ENCODE measurements around the gene TTLL10.
"Not testable (repeated sequence)": the region's sequence is repeated elsewhere in the genome, so short reads cannot be mapped to it uniquely, and the experiment has no call there.

Gene TTLL10

DNA sequence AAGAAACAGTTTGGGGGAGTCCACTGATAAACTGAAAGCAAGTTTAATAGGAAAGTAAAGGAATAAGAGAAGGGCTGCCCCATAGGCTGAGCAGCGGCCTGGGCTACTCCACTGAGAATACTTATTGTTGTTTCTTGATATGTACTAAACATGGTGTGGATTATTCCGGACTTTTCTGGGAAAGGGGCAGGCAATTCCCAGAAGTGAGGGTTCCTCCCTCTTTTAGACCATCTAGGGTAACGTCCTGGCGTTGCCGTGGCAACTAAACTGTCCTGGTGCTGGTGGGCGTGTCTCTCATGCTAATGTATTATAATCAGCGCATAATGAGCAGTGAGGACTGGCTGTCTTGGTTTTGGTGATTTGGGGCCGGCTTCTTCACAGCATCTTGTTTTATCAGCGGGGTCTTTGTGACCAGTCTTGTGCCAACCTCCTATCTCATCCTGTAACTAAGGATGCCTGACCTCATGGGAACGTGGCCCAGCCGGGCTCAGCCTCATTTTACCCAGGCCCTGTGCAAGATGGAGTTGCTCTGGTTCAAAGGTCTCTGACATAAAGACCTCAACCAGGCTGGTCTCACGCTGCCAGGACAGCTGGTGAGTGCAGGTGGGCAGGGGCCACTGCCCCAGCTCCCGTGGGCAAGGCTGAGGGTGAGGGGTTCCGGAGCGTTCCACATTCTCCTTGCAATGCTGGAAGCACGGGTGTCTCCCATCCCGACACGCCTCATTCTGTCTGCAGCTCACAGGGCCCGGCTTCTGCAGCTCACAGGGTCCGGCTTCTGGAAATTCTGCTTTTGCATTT lies 38.1 kb upstream of the TTLL10 start:
- no peak for DNase-seq
- no peak overlapping the region for H3K4me3 Mint-ChIP-seq
- H3K9me3 Mint-ChIP-seq: no peaks in the 10 kb centered on the region
- H3K27me3 Mint-ChIP-seq: no peaks in the 10 kb centered on the region
- H3K4me1 Mint-ChIP-seq (ENCODE audit: low read depth): peaks cover 9% of the 10 kb centered on the region
- H3K36me3 Mint-ChIP-seq (ENCODE audit: low read depth): no peaks in the 10 kb centered on the region
- H3K27ac Mint-ChIP-seq: no peak overlapping the region

DNA sequence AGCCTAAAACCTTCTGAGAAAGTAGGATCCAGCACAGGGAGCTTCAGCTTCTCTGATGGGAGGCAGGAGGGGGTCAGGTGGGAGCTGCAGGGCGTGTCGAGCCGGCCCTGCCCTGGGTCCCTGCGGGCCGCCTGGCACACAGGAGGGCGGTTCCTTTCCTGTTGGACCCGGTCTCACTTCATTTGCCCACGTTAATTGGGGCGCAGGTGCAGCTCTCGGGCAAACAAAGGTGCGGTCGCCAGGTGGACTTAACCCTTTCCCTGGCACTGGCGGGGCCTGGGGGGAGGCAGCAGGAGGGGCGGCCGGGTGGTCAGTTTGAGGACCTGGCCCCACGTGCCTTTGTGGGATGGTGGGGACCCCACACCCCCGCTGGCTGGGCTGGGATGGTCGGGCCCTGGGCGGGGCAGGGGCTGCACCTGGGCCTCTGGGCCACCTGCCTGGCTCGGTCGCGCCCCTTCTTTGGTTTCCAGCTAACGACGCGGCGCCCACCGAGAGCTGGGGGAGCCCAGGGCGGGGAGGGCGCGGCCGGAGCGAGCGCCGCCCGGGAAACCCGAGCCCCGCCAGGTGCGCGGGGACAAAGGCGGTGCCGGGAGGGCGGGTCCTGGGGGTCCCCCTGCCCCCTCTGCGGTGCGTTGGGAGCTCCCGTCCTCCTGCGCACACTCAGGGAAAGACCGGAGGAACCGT lies 37.0 kb upstream of the TTLL10 start:
- Mint-ChIP-seq H3K27me3 (no peaks in the 10 kb centered on the region), H3K9me3 (no peaks in the 10 kb centered on the region), H3K4me3 (no peak overlapping the region), H3K27ac (no peak overlapping the region), H3K36me3 (ENCODE audit: low read depth) (no peaks in the 10 kb centered on the region), H3K4me1 (ENCODE audit: low read depth) (peaks cover 9% of the 10 kb centered on the region)
- DNase-seq: no peak

GRCh38 chr1:1137256-1138045 lies 36.2 kb upstream of the TTLL10 start:
- Mint-ChIP-seq H3K4me1 (ENCODE audit: low read depth) (peaks cover 13% of the 10 kb centered on the region), H3K27me3 (no peaks in the 10 kb centered on the region), H3K36me3 (ENCODE audit: low read depth) (no peaks in the 10 kb centered on the region), H3K4me3 (peak overlapping the region; percentile 54), H3K27ac (peak overlapping the region; percentile 91), H3K9me3 (no peaks in the 10 kb centered on the region)
- DNase-seq: peak; percentile 80

DNA sequence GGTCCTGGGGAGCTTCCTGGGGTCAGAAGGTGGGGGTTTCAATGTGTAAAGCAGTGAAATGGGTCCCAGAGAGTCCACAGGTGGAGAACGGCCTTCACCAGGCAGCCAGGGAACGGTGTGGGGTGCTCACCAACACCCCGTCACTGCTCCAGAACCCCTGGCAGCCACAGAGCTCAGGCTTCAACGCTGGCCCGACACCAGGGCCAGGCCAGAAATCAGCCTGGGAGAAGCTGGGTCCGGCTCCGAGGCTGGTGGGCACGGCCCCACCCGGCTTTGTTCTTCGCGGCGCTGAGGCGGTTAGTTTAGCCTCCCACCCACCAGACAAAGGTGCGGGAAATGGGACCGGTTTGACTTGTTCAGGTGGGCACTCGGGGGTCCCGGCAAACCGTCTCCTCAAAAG lies 33.0 kb upstream of the TTLL10 start:
- no peak for DNase-seq
- H3K9me3 Mint-ChIP-seq: no peaks in the 10 kb centered on the region
- no peaks in the 10 kb centered on the region for H3K27me3 Mint-ChIP-seq
- no peak overlapping the region for H3K27ac Mint-ChIP-seq
- no peaks in the 10 kb centered on the region for H3K36me3 Mint-ChIP-seq (ENCODE audit: low read depth)
- no peak overlapping the region for H3K4me3 Mint-ChIP-seq
- peaks cover 30% of the 10 kb centered on the region for H3K4me1 Mint-ChIP-seq (ENCODE audit: low read depth)

DNA sequence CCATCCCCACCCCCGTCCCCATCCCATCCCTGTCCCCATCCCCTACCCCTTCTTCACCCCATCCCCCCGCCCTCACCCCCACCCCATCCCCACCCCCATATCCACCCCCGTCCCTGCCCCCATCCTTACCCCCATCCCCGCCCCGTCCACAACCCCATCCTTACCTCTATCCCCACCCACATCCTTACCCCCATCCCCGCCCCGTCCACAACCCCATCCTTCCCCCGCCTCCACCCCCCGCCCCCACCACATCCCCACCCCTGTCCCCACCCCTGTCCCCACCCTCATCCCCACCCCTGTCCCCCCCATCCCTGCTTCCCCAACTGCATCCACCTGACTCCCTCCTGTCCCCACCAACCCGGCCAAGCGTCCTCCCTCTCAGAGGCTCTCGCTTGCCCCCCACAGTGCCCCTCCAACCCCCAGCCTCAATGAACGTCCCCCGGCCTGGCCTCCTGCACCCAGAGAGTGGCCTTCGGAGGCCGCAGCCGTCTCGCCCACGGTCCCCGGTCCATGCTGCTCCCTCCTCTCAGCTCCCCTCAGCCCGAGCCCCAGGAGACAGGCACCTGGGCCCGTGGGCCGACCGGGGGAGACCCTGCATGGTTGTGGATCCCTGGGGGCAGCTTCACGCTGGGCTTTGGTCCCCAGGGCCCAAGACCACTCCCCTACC lies 32.3 kb upstream of the TTLL10 start:
- H3K36me3 Mint-ChIP-seq (ENCODE audit: low read depth): no peaks in the 10 kb centered on the region
- no peaks in the 10 kb centered on the region for H3K9me3 Mint-ChIP-seq
- no peak overlapping the region for H3K4me3 Mint-ChIP-seq
- peaks cover 29% of the 10 kb centered on the region for H3K4me1 Mint-ChIP-seq (ENCODE audit: low read depth)
- H3K27me3 Mint-ChIP-seq: no peaks in the 10 kb centered on the region
- DNase-seq: no peak
- H3K27ac Mint-ChIP-seq: no peak overlapping the region

DNA sequence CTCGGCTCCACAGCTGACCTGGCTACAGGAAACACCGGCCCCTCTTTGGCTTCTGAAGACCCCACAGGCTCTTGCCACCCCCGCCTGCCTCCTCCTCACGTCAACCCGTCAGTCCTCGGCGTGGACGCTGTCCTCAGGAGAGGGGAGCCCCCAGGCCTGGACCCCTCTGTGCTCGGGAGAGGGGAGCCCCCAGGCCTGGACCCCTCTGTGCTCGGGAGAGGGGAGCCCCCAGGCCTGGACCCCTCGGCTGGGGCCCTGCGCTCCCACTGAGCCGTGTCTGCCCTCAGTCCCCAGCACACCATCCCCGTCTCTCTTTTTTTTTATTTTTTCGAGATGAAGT lies 31.8 kb upstream of the TTLL10 start:
- Mint-ChIP-seq H3K27me3 (no peaks in the 10 kb centered on the region), H3K4me3 (no peak overlapping the region), H3K4me1 (ENCODE audit: low read depth) (peaks cover 27% of the 10 kb centered on the region), H3K9me3 (no peaks in the 10 kb centered on the region), H3K36me3 (ENCODE audit: low read depth) (no peaks in the 10 kb centered on the region), H3K27ac (no peak overlapping the region)
- DNase-seq: no peak

- peak overlapping the region; percentile 57 for H3K27ac Mint-ChIP-seq
- H3K36me3 Mint-ChIP-seq (ENCODE audit: low read depth); H3K27me3 Mint-ChIP-seq; H3K4me3 Mint-ChIP-seq; H3K9me3 Mint-ChIP-seq; DNase-seq: not testable (repeated sequence)
- peaks cover 26% of the 10 kb centered on the region for H3K4me1 Mint-ChIP-seq (ENCODE audit: low read depth)
Observed at GRCh38 chr1:1142352-1142751, 31.3 kb upstream of the TTLL10 start.

DNA sequence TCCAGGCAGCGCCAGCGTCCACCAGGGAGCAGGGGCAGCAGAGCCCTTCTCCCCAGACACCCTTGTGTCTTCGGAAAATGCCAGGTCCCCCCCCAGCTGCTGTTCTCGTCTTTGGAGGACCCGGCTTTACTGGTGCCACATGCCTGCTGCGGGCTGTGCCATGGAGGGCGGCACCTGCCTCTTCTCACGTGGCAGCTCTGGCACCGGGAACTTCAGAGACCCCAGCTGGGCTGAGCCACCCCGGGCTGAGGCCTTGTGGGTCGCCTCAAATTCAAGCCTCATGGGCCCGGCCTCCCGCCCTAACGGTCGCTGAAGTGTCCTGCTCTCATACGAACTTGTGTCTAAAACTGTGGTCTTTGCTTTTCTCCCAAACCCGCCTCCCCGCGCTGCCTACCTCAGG lies 30.8 kb upstream of the TTLL10 start:
- peaks cover 22% of the 10 kb centered on the region for H3K4me1 Mint-ChIP-seq (ENCODE audit: low read depth)
- H3K27ac Mint-ChIP-seq: no peak overlapping the region
- H3K9me3 Mint-ChIP-seq: no peaks in the 10 kb centered on the region
- no peaks in the 10 kb centered on the region for H3K36me3 Mint-ChIP-seq (ENCODE audit: low read depth)
- no peak overlapping the region for H3K4me3 Mint-ChIP-seq
- no peaks in the 10 kb centered on the region for H3K27me3 Mint-ChIP-seq
- DNase-seq: no peak

GRCh38 chr1:1143636-1144035 lies 30.0 kb upstream of the TTLL10 start:
- no peak for DNase-seq
- no peaks in the 10 kb centered on the region for H3K36me3 Mint-ChIP-seq (ENCODE audit: low read depth)
- H3K27ac Mint-ChIP-seq: peak overlapping the region; percentile 90
- no peaks in the 10 kb centered on the region for H3K9me3 Mint-ChIP-seq
- peak overlapping the region; percentile 33 for H3K4me3 Mint-ChIP-seq
- H3K4me1 Mint-ChIP-seq (ENCODE audit: low read depth): peaks cover 21% of the 10 kb centered on the region
- no peaks in the 10 kb centered on the region for H3K27me3 Mint-ChIP-seq

- peak; percentile 79 for DNase-seq
- H3K27me3 Mint-ChIP-seq: no peaks in the 10 kb centered on the region
- no peaks in the 10 kb centered on the region for H3K36me3 Mint-ChIP-seq (ENCODE audit: low read depth)
- H3K4me1 Mint-ChIP-seq (ENCODE audit: low read depth): peaks cover 21% of the 10 kb centered on the region
- H3K9me3 Mint-ChIP-seq: no peaks in the 10 kb centered on the region
- peak overlapping the region; percentile 33 for H3K4me3 Mint-ChIP-seq
- peak overlapping the region; percentile 90 for H3K27ac Mint-ChIP-seq
Observed at GRCh38 chr1:1144122-1144842, 29.4 kb upstream of the TTLL10 start.

GRCh38 chr1:1144843-1145546 lies 28.7 kb upstream of the TTLL10 start:
- Mint-ChIP-seq H3K27me3 (no peaks in the 10 kb centered on the region), H3K36me3 (ENCODE audit: low read depth) (no peaks in the 10 kb centered on the region), H3K4me1 (ENCODE audit: low read depth) (peaks cover 21% of the 10 kb centered on the region), H3K9me3 (no peaks in the 10 kb centered on the region), H3K4me3 (no peak overlapping the region), H3K27ac (peak overlapping the region; percentile 72)
- DNase-seq: no peak

- Mint-ChIP-seq H3K27ac (peak overlapping the region; percentile 72), H3K27me3 (no peaks in the 10 kb centered on the region), H3K4me1 (ENCODE audit: low read depth) (peaks cover 21% of the 10 kb centered on the region), H3K4me3 (no peak overlapping the region), H3K9me3 (no peaks in the 10 kb centered on the region), H3K36me3 (ENCODE audit: low read depth) (no peaks in the 10 kb centered on the region)
- no peak for DNase-seq
Observed at GRCh38 chr1:1145547-1145914, 28.1 kb upstream of the TTLL10 start.

DNA sequence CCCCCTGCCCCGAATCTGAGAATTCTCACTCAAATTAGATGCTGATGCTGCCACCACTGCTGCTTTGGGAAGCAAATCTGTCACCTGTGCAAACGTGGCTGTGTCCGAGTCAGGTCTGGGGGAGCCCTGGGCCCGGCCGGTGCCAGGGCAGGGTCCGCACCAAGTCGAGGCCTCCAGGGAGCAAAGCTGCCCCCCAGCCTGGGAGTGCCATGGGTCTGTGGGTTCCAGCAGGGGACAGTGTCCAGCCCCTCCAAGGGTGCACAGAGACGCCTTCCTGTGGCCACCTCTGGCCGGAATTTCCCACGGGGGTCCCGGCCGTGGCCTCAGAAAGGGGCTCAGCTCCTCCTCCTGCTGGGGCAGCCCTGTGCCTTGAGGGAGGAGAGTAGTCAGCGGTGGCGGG lies 27.7 kb upstream of the TTLL10 start:
- Mint-ChIP-seq H3K27me3 (no peaks in the 10 kb centered on the region), H3K4me3 (no peak overlapping the region), H3K4me1 (ENCODE audit: low read depth) (peaks cover 21% of the 10 kb centered on the region), H3K36me3 (ENCODE audit: low read depth) (no peaks in the 10 kb centered on the region), H3K9me3 (no peaks in the 10 kb centered on the region), H3K27ac (no peak overlapping the region)
- no peak for DNase-seq

All from activated T-cell treated with anti-CD3 and anti-CD28 coated beads, Interleukin-2, amount 50 U/mL, for 24 hours (primary cell).